ENCODE results near the gene LLGL2.

LLGL2 gene, protein sequence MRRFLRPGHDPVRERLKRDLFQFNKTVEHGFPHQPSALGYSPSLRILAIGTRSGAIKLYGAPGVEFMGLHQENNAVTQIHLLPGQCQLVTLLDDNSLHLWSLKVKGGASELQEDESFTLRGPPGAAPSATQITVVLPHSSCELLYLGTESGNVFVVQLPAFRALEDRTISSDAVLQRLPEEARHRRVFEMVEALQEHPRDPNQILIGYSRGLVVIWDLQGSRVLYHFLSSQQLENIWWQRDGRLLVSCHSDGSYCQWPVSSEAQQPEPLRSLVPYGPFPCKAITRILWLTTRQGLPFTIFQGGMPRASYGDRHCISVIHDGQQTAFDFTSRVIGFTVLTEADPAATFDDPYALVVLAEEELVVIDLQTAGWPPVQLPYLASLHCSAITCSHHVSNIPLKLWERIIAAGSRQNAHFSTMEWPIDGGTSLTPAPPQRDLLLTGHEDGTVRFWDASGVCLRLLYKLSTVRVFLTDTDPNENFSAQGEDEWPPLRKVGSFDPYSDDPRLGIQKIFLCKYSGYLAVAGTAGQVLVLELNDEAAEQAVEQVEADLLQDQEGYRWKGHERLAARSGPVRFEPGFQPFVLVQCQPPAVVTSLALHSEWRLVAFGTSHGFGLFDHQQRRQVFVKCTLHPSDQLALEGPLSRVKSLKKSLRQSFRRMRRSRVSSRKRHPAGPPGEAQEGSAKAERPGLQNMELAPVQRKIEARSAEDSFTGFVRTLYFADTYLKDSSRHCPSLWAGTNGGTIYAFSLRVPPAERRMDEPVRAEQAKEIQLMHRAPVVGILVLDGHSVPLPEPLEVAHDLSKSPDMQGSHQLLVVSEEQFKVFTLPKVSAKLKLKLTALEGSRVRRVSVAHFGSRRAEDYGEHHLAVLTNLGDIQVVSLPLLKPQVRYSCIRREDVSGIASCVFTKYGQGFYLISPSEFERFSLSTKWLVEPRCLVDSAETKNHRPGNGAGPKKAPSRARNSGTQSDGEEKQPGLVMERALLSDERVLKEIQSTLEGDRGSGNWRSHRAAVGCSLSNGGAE

DNA sequence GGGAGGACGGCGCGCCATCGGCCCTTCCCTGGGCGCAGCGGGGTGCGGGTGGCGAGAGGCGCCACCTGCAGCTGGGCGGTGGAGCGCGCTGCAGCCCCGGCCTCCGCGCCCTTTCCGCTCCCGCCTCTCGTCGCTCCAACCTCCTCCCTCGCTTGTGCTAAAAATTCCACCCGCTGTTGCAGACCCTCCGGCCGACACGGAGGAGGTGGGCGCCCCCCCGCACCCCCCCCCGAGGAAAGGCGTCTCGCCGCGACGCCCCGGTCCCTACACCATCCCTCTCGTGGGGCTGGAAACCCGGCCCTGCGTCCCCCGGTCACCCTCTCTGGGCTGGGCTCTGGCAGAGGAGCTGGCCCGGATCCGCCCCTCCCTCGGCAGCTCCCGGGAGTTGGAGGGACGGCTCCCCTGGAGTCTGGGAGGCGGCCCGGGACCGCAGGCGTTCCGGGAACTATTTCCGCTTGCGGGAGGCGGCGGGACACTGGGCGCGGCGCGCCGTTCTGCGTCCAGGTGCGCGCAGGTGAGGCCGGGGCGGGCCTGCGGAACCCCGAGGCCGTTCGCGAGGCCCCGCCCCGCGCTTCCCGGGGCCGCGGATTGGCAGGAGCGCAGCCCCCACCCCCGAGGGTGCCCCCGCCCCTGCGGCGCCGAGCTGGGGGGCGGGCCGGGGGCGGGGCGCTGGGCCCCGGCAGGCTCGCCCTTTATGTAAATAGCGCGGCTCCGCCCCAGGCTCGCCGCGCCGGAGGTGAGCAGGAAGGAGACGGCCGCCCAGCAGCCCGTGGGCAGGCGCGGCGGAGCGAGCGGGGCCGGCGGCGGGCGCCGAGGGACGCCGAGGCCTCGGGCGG is at the start of gene LLGL2:
TSS of gene LLGL2 (plus strand) at position 728 of the 836 bp plus-strand sequence. CDS start 17,730 bp downstream, outside the sequence.
- Histone ChIP-seq H3F3A (ENCODE audit: insufficient read depth, low read length) (0 out of 2 replicates have a peak, but pooled peaks cover 3% of the 10 kb centered on the region), H3K79me2 (ENCODE audit: low read length) (no peaks in the 10 kb centered on the region), H3K4me2 (ENCODE audit: low read depth, low read length) (peak within 1 kb of the TSS; percentile 83), H3K27ac (ENCODE audit: low read length) (peak within 1 kb of the TSS; percentile 51), H3K9me2 (replicated peaks; ENCODE audit: insufficient read depth, low read length) (no peaks in the 10 kb centered on the region), H4K20me1 (ENCODE audit: insufficient read depth, low read length) (no peaks in the 10 kb centered on the region), H3K9ac (ENCODE audit: low read length) (peak within 1 kb of the TSS; percentile 85), H3K36me3 (replicated peaks; ENCODE audit: insufficient read depth, low read length) (no peaks in the 10 kb centered on the region), H3K27me3 (replicated peaks; ENCODE audit: insufficient read depth, low read length) (no peaks in the 10 kb centered on the region), H3K4me1 (ENCODE audit: low read length) (peaks cover 11% of the 10 kb centered on the region), H3K4me3 (ENCODE audit: low read length) (peak within 1 kb of the TSS; percentile 96), H3K9me3 (replicated peaks; ENCODE audit: insufficient read depth, low read length) (no peaks in the 10 kb centered on the region), H2AFZ (ENCODE audit: low read length) (peak within 1 kb of the TSS; percentile 100)
- peak; percentile 93 for DNase-seq
- TF ChIP-seq EZH2phosphoT487 (IDR thresholded peaks at IDR 0.05; ENCODE audit: low read length) = no peak
- TF ChIP-seq, protein P1, sequence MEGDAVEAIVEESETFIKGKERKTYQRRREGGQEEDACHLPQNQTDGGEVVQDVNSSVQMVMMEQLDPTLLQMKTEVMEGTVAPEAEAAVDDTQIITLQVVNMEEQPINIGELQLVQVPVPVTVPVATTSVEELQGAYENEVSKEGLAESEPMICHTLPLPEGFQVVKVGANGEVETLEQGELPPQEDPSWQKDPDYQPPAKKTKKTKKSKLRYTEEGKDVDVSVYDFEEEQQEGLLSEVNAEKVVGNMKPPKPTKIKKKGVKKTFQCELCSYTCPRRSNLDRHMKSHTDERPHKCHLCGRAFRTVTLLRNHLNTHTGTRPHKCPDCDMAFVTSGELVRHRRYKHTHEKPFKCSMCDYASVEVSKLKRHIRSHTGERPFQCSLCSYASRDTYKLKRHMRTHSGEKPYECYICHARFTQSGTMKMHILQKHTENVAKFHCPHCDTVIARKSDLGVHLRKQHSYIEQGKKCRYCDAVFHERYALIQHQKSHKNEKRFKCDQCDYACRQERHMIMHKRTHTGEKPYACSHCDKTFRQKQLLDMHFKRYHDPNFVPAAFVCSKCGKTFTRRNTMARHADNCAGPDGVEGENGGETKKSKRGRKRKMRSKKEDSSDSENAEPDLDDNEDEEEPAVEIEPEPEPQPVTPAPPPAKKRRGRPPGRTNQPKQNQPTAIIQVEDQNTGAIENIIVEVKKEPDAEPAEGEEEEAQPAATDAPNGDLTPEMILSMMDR (IDR thresholded peaks at IDR 0.05; ENCODE audit: low read length) = peak; percentile 48
- no peak for TF ChIP-seq EZH2 (optimal IDR thresholded peaks at IDR 0.05; ENCODE audit: low read depth, low read length)

DNA sequence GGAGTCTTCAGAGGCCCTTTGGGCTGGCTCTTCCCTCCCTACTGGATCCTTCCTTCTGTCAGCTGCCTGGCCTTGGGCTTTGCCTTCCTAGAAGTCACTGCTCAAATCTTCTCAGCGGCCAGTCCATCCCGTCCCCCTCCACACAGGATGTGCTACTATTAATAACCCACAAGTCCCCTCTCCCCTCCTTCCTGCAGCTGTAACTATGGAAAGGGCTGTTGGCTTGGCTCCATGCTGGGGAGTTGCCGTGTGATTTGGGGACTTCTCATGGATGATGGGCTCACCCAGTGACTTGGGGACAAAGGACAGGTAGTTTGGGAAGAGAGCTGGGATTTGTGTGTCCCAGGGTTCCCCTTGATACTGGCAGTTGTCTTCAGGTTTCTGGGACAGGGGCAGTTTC is 49.6 kb upstream of the LLGL2 start:
- Histone ChIP-seq H4K20me1 (ENCODE audit: insufficient read depth, low read length) (no peaks in the 10 kb centered on the region), H3K4me2 (ENCODE audit: low read depth, low read length) (no peak overlapping the region), H3K27ac (ENCODE audit: low read length) (no peak overlapping the region), H3K27me3 (replicated peaks; ENCODE audit: insufficient read depth, low read length) (no peaks in the 10 kb centered on the region), H3K36me3 (replicated peaks; ENCODE audit: insufficient read depth, low read length) (no peaks in the 10 kb centered on the region), H3K9me2 (replicated peaks; ENCODE audit: insufficient read depth, low read length) (no peaks in the 10 kb centered on the region), H2AFZ (ENCODE audit: low read length) (no peak overlapping the region), H3K4me3 (ENCODE audit: low read length) (no peak overlapping the region), H3K4me1 (ENCODE audit: low read length) (no peaks in the 10 kb centered on the region), H3K79me2 (ENCODE audit: low read length) (no peaks in the 10 kb centered on the region), H3K9me3 (replicated peaks; ENCODE audit: insufficient read depth, low read length) (no peaks in the 10 kb centered on the region), H3F3A (ENCODE audit: insufficient read depth, low read length) (no peaks in the 10 kb centered on the region), H3K9ac (ENCODE audit: low read length) (no peak overlapping the region)
- DNase-seq = no peak
- TF ChIP-seq, protein P1 (IDR thresholded peaks at IDR 0.05; ENCODE audit: low read length) = no peak
- TF ChIP-seq EZH2phosphoT487 (IDR thresholded peaks at IDR 0.05; ENCODE audit: low read length) (no peak), EZH2 (optimal IDR thresholded peaks at IDR 0.05; ENCODE audit: low read depth, low read length) (no peak)

DNA sequence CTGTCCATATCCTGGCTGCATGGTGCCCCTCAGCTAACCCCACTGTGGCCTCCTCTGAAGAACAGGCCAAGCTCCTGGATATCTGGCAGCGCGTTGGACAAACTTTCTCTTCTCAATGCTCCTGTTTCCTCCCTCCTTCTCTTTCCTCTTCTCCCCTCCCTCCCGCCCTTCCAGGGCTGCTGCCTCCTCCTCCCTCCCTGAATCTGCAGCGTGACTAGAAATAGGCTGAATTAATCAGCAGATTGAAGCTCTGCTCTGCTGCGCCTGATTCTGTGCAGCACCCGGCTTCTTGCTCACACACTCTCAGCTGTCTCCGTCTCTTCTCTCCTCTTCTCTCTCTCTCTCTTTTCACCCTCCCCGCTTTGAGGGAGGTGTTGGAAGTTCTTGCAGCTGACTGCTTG is 49.2 kb upstream of the LLGL2 start:
- Histone ChIP-seq H3K79me2 (ENCODE audit: low read length) (no peaks in the 10 kb centered on the region), H3K4me3 (ENCODE audit: low read length) (no peak overlapping the region), H3K9me3 (replicated peaks; ENCODE audit: insufficient read depth, low read length) (no peaks in the 10 kb centered on the region), H3K4me1 (ENCODE audit: low read length) (no peaks in the 10 kb centered on the region), H3K36me3 (replicated peaks; ENCODE audit: insufficient read depth, low read length) (no peaks in the 10 kb centered on the region), H3F3A (ENCODE audit: insufficient read depth, low read length) (no peaks in the 10 kb centered on the region), H3K9ac (ENCODE audit: low read length) (no peak overlapping the region), H3K27me3 (replicated peaks; ENCODE audit: insufficient read depth, low read length) (no peaks in the 10 kb centered on the region), H3K4me2 (ENCODE audit: low read depth, low read length) (no peak overlapping the region), H3K27ac (ENCODE audit: low read length) (no peak overlapping the region), H3K9me2 (replicated peaks; ENCODE audit: insufficient read depth, low read length) (no peaks in the 10 kb centered on the region), H4K20me1 (ENCODE audit: insufficient read depth, low read length) (no peaks in the 10 kb centered on the region), H2AFZ (ENCODE audit: low read length) (no peak overlapping the region)
- TF ChIP-seq, protein P1 (IDR thresholded peaks at IDR 0.05; ENCODE audit: low read length) = no peak
- TF ChIP-seq EZH2phosphoT487 (IDR thresholded peaks at IDR 0.05; ENCODE audit: low read length) (no peak), EZH2 (optimal IDR thresholded peaks at IDR 0.05; ENCODE audit: low read depth, low read length) (no peak)
- no peak for DNase-seq

Measured in MM.1S (cell line).